Kidney (tissue), 14 donors: Measurements from ENCODE around the gene CPTP. TPM values are rescaled to one million over a fixed set of nuclear protein-coding genes. Genes with fewer than 3 reads are reported as not detected.

Experiments
- DNase-seq, 5 donors: peaks; one replicate each; pipeline ENCODE4 v3.0.0-alpha.2; 2013 to 2020
- FAIRE-seq: peaks from 2 replicates; lab custom pipeline; 2012; peaks lifted over from hg19 to GRCh38; lab: Jason Lieb, UNC
- H3K27ac ChIP-seq, 2 donors: one replicate each; pipeline ENCODE4 v1.7.0; 2013; ENCODE audit warnings: low read depth in 2 of 2, low read length in 2 of 2, inconsistent platforms in 1 of 2
- H3K27me3 ChIP-seq: one replicate; pipeline ENCODE4 v1.7.1; 2013; ENCODE audit warnings: low read length, inconsistent platforms; ENCODE audit not compliant: control insufficient read depth, insufficient read depth
- H3K36me3 ChIP-seq, 3 donors: one replicate each; pipeline versions ENCODE4 v1.7.0 to v1.7.1; 2013; ENCODE audit warnings: low read length in 3 of 3, control low read depth in 1 of 3, inconsistent platforms in 1 of 3; ENCODE audit not compliant: insufficient read depth in 3 of 3, control insufficient read depth in 2 of 3
- H3K4me1 ChIP-seq, 3 donors: one replicate each; pipeline versions ENCODE4 v1.7.0 to v1.7.1; 2013; ENCODE audit warnings: low read length in 3 of 3, inconsistent platforms in 1 of 3, low read depth in 1 of 3; ENCODE audit not compliant: control insufficient read depth in 2 of 3, insufficient read depth in 2 of 3
- H3K4me3 ChIP-seq, 3 donors: one replicate each; pipeline versions ENCODE4 v1.7.0 to v1.8.1; 2013; ENCODE audit warnings: low read length in 3 of 3, control low read depth in 1 of 3, inconsistent platforms in 1 of 3
- H3K9ac ChIP-seq, 3 donors: one replicate each; pipeline versions ENCODE4 v1.7.0 to v1.7.1; 2013; ENCODE audit warnings: low read length in 3 of 3, control low read depth in 1 of 3, inconsistent platforms in 1 of 3
- H3K9me3 ChIP-seq, 3 donors: one replicate each; pipeline versions ENCODE4 v1.7.0 to v1.7.1; 2013; ENCODE audit warnings: low read length in 3 of 3, control low read depth in 1 of 3, inconsistent platforms in 1 of 3; ENCODE audit not compliant: control insufficient read depth in 2 of 3, insufficient read depth in 1 of 3
- CTCF ChIP-seq: IDR thresholded peaks from 3 replicates; pipeline ENCODE4 v1.5.1; 2012; ENCODE audit warnings: mild to moderate bottlenecking, moderate library complexity, borderline replicate concordance; ENCODE audit not compliant: insufficient read depth; ENCODE audit errors: extremely low read depth
- intact Hi-C: fragments of 100-400 bp; cut with DNase I; formaldehyde crosslinking; loops from one replicate; pipeline ENCODE4 v1.11.1; 2022
- polyA plus RNA-seq: library from polyadenylated mRNA; stranded (reverse); fragments of 350-450 nt; fragmentation: Illumina TruSeq; extraction: RNeasy Lipid Tissue Mini Kit (QIAGEN cat#74804); gene quantifications from one replicate; pipeline ENCODE4 v1.2.3, GENCODE V29; 2014; ENCODE audit warnings: low read depth, low replicate concordance; ENCODE audit not compliant: insufficient read depth
- total RNA-seq: library from RNA; stranded (reverse); fragmentation: NEBNext Ultra II Directional; extraction: Animal tissue kit (Norgen Biotek cat#: 25700); gene quantifications from one replicate; pipeline ENCODE4 v1.2.1, GENCODE V29; 2021
- donor health status: control.
- donor health status: control.
- donor health status: control.
- donor health status: control.
- donor health status: control.
- donor health status: DM: yes; HTN: yes; CAD: no.
- donor health status: Normal renal cell carcinoma (clear cell type).

The CPTP gene
- total and polyA plus RNA-seq, 2 donors from 2014 or later = 21.9 to 51.5 TPM

GRCh38 chr1:1347026-1347595, 22.5 kb downstream of the CPTP start:
- Histone ChIP-seq H3K9ac (peak overlapping the region in 1 of 3 donors; percentile 78), H3K9me3 (no peaks in the 10 kb centered on the region), H3K27me3 (no peaks in the 10 kb centered on the region), H3K4me3 (peak overlapping the region in 1 of 3 donors; percentile 76), H3K27ac (peak overlapping the region; percentile 81 to 82), H3K4me1 (peaks cover 0 to 26% (median 0%) of the 10 kb centered on the region in 3 donors), H3K36me3 (no peaks in the 10 kb centered on the region)
- peak in 1 of 5 donors; percentile 64 for DNase-seq
- TF ChIP-seq CTCF = no peak
- intact Hi-C loops = no loop called here
- FAIRE-seq = no peak

GRCh38 chr1:1347663-1348419, 23.2 kb downstream of the CPTP start:
- peak in 4 of 5 donors; percentile 35 to 82 (median 47) for DNase-seq
- Histone ChIP-seq H3K9ac (peak overlapping the region in 2 of 3 donors; percentile 77 to 78), H3K27me3 (no peaks in the 10 kb centered on the region), H3K36me3 (no peaks in the 10 kb centered on the region), H3K4me3 (peak overlapping the region; percentile 12 to 76 (median 70)), H3K9me3 (no peaks in the 10 kb centered on the region), H3K27ac (peak overlapping the region; percentile 81 to 82), H3K4me1 (peaks cover 0 to 30% (median 0%) of the 10 kb centered on the region in 3 donors)
- intact Hi-C loops = no loop called here
- TF ChIP-seq CTCF = no peak
- FAIRE-seq = no peak

- Histone ChIP-seq H3K4me3 (peak overlapping the region; percentile 61 to 76 (median 70)), H3K9ac (peak overlapping the region in 2 of 3 donors; percentile 77 to 78), H3K9me3 (no peaks in the 10 kb centered on the region), H3K27ac (peak overlapping the region; percentile 81 to 82), H3K27me3 (no peaks in the 10 kb centered on the region), H3K36me3 (no peaks in the 10 kb centered on the region), H3K4me1 (peaks cover 0 to 30% (median 0%) of the 10 kb centered on the region in 3 donors)
- no peak for FAIRE-seq
- peak; percentile 14 for TF ChIP-seq CTCF
- intact Hi-C loops = no loop called here
- peak in 4 of 5 donors; percentile 46 to 81 (median 72) for DNase-seq
These were observed 24.0 kb downstream of the CPTP start for GRCh38 chr1:1348420-1349255.
